Keratinocyte (primary cell): ENCODE results near the gene ADCY4. TPM values are rescaled to one million over a fixed set of nuclear protein-coding genes. Genes with fewer than 3 reads are reported as not detected.

Source experiments
- DNase-seq: peaks from one replicate; pipeline ENCODE4 v3.0.0-alpha.2; 2011; ENCODE audit warnings: low read depth, missing footprints, low spot score
- FAIRE-seq: peaks from 2 replicates; lab custom pipeline; 2011; peaks lifted over from hg19 to GRCh38; lab: Jason Lieb, UNC
- H2AFZ ChIP-seq: 2 replicates; pipeline ENCODE4 v1.6.0; 2012; ENCODE audit warnings: low read length, control low read depth, inconsistent platforms; ENCODE audit not compliant: control insufficient read depth
- H3K27ac ChIP-seq: 2 replicates; pipeline ENCODE4 v1.5.1; 2011; ENCODE audit warnings: low read length; ENCODE audit not compliant: control insufficient read depth, insufficient read depth
- H3K27me3 ChIP-seq: 3 replicates; pipeline ENCODE4 v1.6.0; 2011; ENCODE audit warnings: low read length; ENCODE audit not compliant: control insufficient read depth, insufficient read depth; ENCODE audit errors: extremely low read depth
- H3K36me3 ChIP-seq, 2 experiments: 2 replicates in 1 of 2; 3 replicates in 1 of 2; pipeline ENCODE4 v1.5.1; 2011; ENCODE audit warnings: low read length in 2 of 2, mild to moderate bottlenecking in 1 of 2; ENCODE audit not compliant: control insufficient read depth in 2 of 2, insufficient read depth in 2 of 2; ENCODE audit errors: extremely low read depth in 1 of 2
- H3K4me1 ChIP-seq: 3 replicates; pipeline ENCODE4 v1.5.1; 2011; ENCODE audit warnings: low read length; ENCODE audit not compliant: control insufficient read depth, insufficient read depth; ENCODE audit errors: extremely low read depth
- H3K4me2 ChIP-seq: 3 replicates; pipeline ENCODE4 v1.6.0; 2011; ENCODE audit warnings: low read depth, low read length; ENCODE audit not compliant: control insufficient read depth, insufficient read depth; ENCODE audit errors: extremely low read depth
- H3K4me3 ChIP-seq, 3 experiments: fragments of 200-600 bp in 1 of 3; sonication (generic) in 1 of 3; 2 replicates in 2 of 3; 3 replicates in 1 of 3; pipeline ENCODE4 v1.5.1; 2011 to 2016; ENCODE audit warnings: low read length in 3 of 3, mild to moderate bottlenecking in 3 of 3, control low read depth in 2 of 3, inconsistent platforms in 1 of 3, low read depth in 1 of 3, mixed read lengths in 1 of 3, mixed run types in 1 of 3, moderate library complexity in 1 of 3; ENCODE audit not compliant: control insufficient read depth in 2 of 3, insufficient read depth in 2 of 3; ENCODE audit errors: extremely low read depth in 1 of 3
- H3K79me2 ChIP-seq: 2 replicates; pipeline ENCODE4 v1.6.0; 2012; ENCODE audit warnings: low read length; ENCODE audit not compliant: control insufficient read depth, insufficient read depth
- H3K9ac ChIP-seq: 3 replicates; pipeline ENCODE4 v1.6.0; 2011; ENCODE audit warnings: low read length; ENCODE audit not compliant: control insufficient read depth, insufficient read depth; ENCODE audit errors: extremely low read depth
- H3K9me1 ChIP-seq: 3 replicates; pipeline ENCODE4 v1.6.0; 2011; ENCODE audit warnings: low read length; ENCODE audit not compliant: control insufficient read depth, insufficient read depth; ENCODE audit errors: extremely low read depth
- H3K9me3 ChIP-seq: 2 replicates; pipeline ENCODE4 v1.5.1; 2012; ENCODE audit warnings: low read depth, low read length; ENCODE audit not compliant: control insufficient read depth
- H4K20me1 ChIP-seq: 3 replicates; pipeline ENCODE4 v1.6.0; 2011; ENCODE audit warnings: low read length; ENCODE audit not compliant: control insufficient read depth, insufficient read depth; ENCODE audit errors: extremely low read depth
- EZH2 ChIP-seq: IDR thresholded peaks from one replicate; pipeline ENCODE4 v1.6.1; 2012; ENCODE audit warnings: inconsistent platforms, mild to moderate bottlenecking, low read length, moderate library complexity
- dilution Hi-C: fragments of 300-500 bp; cut with MboI; formaldehyde crosslinking; loops from one replicate; pipeline ENCODE4 v1.7.0; 2020; ENCODE audit warnings: low sequenced_read_pairs; ENCODE audit not compliant: extremely low pct_ligation_motif_present
- polyA plus RNA-seq, 5 experiments: library from polyadenylated mRNA; depleted of rRNA in 3 of 5; stranded (reverse) in 3 of 5; stranded (forward) in 1 of 5; unstranded in 1 of 5; fragments of >200 nt; gene quantifications; 1 replicate in 1 of 5; 2 replicates in 3 of 5; 3 replicates in 1 of 5; pipeline versions ENCODE4 v1.2.1 to v1.2.3, GENCODE V29; 2011 to 2012; ENCODE audit warnings: missing spikeins in 2 of 5, low read depth in 1 of 5, low replicate concordance in 1 of 5
- TF ChIP-seq, protein P1 (sequence below), 3 experiments: IDR thresholded peaks in 1 of 3; conservative IDR thresholded peaks in 1 of 3; optimal IDR thresholded peaks in 1 of 3; 2 replicates in 2 of 3; 3 replicates in 1 of 3; pipeline versions ENCODE3 to v1.5.1; 2011; ENCODE audit warnings: low read length in 3 of 3, mild to moderate bottlenecking in 3 of 3, moderate library complexity in 2 of 3, control low read depth in 1 of 3, inconsistent platforms in 1 of 3; ENCODE audit not compliant: insufficient read depth in 2 of 3; ENCODE audit errors: extremely low read depth in 1 of 3

ADCY4 gene
- polyA plus RNA-seq, 1 donor (not counting 4 experiments of a cell fraction or from before 2014, with no cell fraction given) = 0.21 TPM

GRCh38 chr14:24281636-24282035, 53.2 kb downstream of the ADCY4 start:
- Histone ChIP-seq H3K4me3 (no peak overlapping the region), H3K4me1 (peaks cover 25% of the 10 kb centered on the region), H3K27ac (no peak overlapping the region), H3K9me3 (no peaks in the 10 kb centered on the region), H3K36me3 (no peaks in the 10 kb centered on the region), H3K79me2 (no peaks in the 10 kb centered on the region), H3K9ac (no peak overlapping the region), H3K27me3 (no peaks in the 10 kb centered on the region), H3K4me2 (no peak overlapping the region), H3K9me1 (no peaks in the 10 kb centered on the region), H2AFZ (no peak overlapping the region), H4K20me1 (no peaks in the 10 kb centered on the region)
- DNase-seq (no peak), FAIRE-seq (no peak)
- dilution Hi-C loops = no loop called here
- TF ChIP-seq, protein P1, sequence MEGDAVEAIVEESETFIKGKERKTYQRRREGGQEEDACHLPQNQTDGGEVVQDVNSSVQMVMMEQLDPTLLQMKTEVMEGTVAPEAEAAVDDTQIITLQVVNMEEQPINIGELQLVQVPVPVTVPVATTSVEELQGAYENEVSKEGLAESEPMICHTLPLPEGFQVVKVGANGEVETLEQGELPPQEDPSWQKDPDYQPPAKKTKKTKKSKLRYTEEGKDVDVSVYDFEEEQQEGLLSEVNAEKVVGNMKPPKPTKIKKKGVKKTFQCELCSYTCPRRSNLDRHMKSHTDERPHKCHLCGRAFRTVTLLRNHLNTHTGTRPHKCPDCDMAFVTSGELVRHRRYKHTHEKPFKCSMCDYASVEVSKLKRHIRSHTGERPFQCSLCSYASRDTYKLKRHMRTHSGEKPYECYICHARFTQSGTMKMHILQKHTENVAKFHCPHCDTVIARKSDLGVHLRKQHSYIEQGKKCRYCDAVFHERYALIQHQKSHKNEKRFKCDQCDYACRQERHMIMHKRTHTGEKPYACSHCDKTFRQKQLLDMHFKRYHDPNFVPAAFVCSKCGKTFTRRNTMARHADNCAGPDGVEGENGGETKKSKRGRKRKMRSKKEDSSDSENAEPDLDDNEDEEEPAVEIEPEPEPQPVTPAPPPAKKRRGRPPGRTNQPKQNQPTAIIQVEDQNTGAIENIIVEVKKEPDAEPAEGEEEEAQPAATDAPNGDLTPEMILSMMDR (optimal IDR thresholded peaks at IDR 0.05 in 1 of 3, IDR thresholded peaks at IDR 0.05 in 1 of 3, conservative IDR thresholded peaks at IDR 0.05 in 1 of 3; ENCODE audit: extremely low read depth in 1 of 3, insufficient read depth in 2 of 3, low read length in 3 of 3) = no peak
- TF ChIP-seq EZH2 = no peak

- no peak overlapping the region for H3K4me2 ChIP-seq
- FAIRE-seq (no peak), DNase-seq (no peak)
- H3K36me3 ChIP-seq = no peaks in the 10 kb centered on the region
- H3K9ac ChIP-seq = no peak overlapping the region
- H4K20me1 ChIP-seq = no peaks in the 10 kb centered on the region
- H3K4me3 ChIP-seq = no peak overlapping the region
- H3K27ac ChIP-seq = no peak overlapping the region
- no peak overlapping the region for H2AFZ ChIP-seq
- no peaks in the 10 kb centered on the region for H3K9me3 ChIP-seq
- H3K27me3 ChIP-seq = no peaks in the 10 kb centered on the region
- H3K79me2 ChIP-seq = no peaks in the 10 kb centered on the region
- TF ChIP-seq, protein P1 (optimal IDR thresholded peaks at IDR 0.05 in 1 of 3, IDR thresholded peaks at IDR 0.05 in 1 of 3, conservative IDR thresholded peaks at IDR 0.05 in 1 of 3; ENCODE audit: extremely low read depth in 1 of 3, insufficient read depth in 2 of 3, low read length in 3 of 3) = no peak
- TF ChIP-seq EZH2 = no peak
- H3K4me1 ChIP-seq = peaks cover 22% of the 10 kb centered on the region
- no peaks in the 10 kb centered on the region for H3K9me1 ChIP-seq
- dilution Hi-C loops = no loop called here
Measured at GRCh38 chr14:24280797-24281460, 53.9 kb downstream of the ADCY4 start.
